ENCODE results near the gene VPS39.

The VPS39 gene

DNA sequence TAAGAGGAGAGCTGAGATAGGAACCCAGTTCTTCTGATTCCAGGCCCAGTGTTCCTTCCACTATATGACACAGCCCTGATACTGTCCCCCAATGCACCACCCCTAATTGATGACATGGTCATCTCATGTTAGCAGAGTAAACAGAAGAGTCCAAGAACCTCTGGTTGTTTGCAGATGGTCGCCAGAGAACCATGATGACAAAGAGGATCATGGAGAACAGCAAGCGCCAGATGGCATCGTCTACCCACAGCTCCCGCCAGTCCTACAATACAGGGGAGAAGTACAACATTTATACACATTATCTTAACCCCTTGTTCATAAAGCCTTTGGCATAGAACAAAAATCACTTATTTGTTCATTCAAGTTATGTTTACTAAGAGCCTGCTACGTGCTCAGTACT is 18.5 kb upstream of the VPS39 start:
- no peak overlapping the region for H3K9ac ChIP-seq (ENCODE audit: low read depth in 1 of 2, low read length in 2 of 2)
- H3K4me1 ChIP-seq (ENCODE audit: control insufficient read depth in 2 of 2, insufficient read depth in 2 of 2, low read length in 2 of 2): peaks cover 0 to 4% of the 10 kb centered on the region in 2 donors
- no peak overlapping the region for H3K4me3 ChIP-seq (ENCODE audit: low read length in 2 of 2)
- no peaks in the 10 kb centered on the region for H3K27me3 ChIP-seq (ENCODE audit: control insufficient read depth in 2 of 2, insufficient read depth in 2 of 2, low read length in 2 of 2)
- H3K36me3 ChIP-seq (ENCODE audit: control insufficient read depth in 2 of 2, insufficient read depth in 2 of 2, low read length in 2 of 2): peaks cover 63 to 70% of the 10 kb centered on the region in 2 donors
- no peaks in the 10 kb centered on the region for H3K9me3 ChIP-seq (ENCODE audit: control insufficient read depth in 2 of 2, low read length in 2 of 2)
- H3K27ac ChIP-seq (ENCODE audit: low read depth in 2 of 2, low read length in 2 of 2): no peak overlapping the region

DNA sequence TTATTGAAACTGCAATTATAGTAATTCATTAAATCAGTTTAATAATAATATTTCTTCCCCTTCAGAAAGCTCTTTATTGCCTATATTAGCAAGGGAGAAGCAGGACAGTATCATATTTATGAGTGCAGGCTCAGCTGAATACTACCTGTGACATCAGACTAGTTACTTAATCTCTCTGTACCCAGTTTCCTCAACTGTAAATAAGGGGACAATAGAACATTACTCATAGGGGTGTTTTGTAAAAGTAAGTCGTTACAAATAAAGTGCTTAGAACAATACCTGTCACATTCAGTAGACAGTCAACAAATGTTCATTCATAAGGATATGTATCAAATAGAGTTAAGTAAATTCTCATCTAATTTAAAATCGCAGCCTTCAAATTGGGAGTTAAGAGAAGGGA is 12.1 kb upstream of the VPS39 start:
- H3K36me3 ChIP-seq (ENCODE audit: control insufficient read depth in 2 of 2, insufficient read depth in 2 of 2, low read length in 2 of 2): peaks cover 67 to 69% of the 10 kb centered on the region in 2 donors
- H3K27ac ChIP-seq (ENCODE audit: low read depth in 2 of 2, low read length in 2 of 2): no peak overlapping the region
- H3K4me1 ChIP-seq (ENCODE audit: control insufficient read depth in 2 of 2, insufficient read depth in 2 of 2, low read length in 2 of 2): no peaks in the 10 kb centered on the region
- H3K27me3 ChIP-seq (ENCODE audit: control insufficient read depth in 2 of 2, insufficient read depth in 2 of 2, low read length in 2 of 2): no peaks in the 10 kb centered on the region
- H3K9ac ChIP-seq (ENCODE audit: low read depth in 1 of 2, low read length in 2 of 2): no peak overlapping the region
- no peaks in the 10 kb centered on the region for H3K9me3 ChIP-seq (ENCODE audit: control insufficient read depth in 2 of 2, low read length in 2 of 2)
- no peak overlapping the region for H3K4me3 ChIP-seq (ENCODE audit: low read length in 2 of 2)

DNA sequence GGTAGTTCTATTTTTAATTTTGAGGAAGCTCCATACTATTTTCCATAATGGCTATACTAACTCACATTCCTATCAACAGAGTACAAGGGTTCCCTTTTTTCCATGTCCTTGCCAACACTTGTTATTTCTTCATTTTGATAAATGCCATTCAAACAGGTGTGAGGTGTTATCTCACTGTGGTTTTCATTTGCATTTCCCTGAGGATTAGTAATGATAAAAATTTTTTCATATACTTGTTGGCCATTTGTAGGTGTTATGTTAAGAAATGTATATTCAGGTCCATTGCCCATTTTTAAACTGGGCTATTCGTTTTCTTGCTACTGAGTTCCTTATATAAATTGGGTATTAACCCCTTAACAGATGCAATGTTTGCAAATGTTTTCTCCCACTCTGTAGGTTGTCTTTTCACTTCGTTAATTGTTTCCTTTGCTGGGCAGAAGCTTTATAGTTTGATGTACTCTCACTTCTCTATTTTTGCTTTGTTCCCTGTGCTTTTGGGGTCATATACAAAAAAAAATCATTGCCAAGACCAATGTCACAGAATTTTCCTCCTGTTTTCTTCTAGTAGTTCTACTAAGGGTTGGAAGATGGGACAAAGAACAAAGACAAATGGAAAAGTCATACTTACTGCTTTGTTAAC is 11.0 kb upstream of the VPS39 start:
- Histone ChIP-seq H3K9me3 (ENCODE audit: control insufficient read depth in 2 of 2, low read length in 2 of 2) (no peaks in the 10 kb centered on the region), H3K27ac (ENCODE audit: low read depth in 2 of 2, low read length in 2 of 2) (no peak overlapping the region), H3K36me3 (ENCODE audit: control insufficient read depth in 2 of 2, insufficient read depth in 2 of 2, low read length in 2 of 2) (peaks cover 63 to 65% of the 10 kb centered on the region in 2 donors), H3K27me3 (ENCODE audit: control insufficient read depth in 2 of 2, insufficient read depth in 2 of 2, low read length in 2 of 2) (no peaks in the 10 kb centered on the region), H3K4me3 (ENCODE audit: low read length in 2 of 2) (no peak overlapping the region), H3K4me1 (ENCODE audit: control insufficient read depth in 2 of 2, insufficient read depth in 2 of 2, low read length in 2 of 2) (no peaks in the 10 kb centered on the region), H3K9ac (ENCODE audit: low read depth in 1 of 2, low read length in 2 of 2) (no peak overlapping the region)

DNA sequence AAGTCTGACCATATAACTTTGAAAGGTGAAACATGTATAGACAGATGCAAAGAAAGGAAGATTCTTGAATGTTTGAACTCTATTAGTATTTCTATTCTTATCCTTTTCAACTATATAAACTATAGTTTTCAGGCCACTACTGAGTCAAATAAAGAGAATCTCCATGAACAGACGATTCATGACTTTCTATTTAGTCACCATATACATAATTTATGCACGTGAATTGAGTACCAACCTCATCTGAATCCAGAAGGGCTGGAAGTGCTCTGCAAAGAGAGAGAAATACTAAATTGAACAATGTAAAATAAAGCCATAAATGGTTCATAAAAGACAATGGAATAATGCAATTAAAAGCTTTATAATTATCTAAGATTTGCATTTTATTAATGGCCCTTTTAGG is 9.5 kb upstream of the VPS39 start:
- Histone ChIP-seq H3K4me3 (ENCODE audit: low read length in 2 of 2) (no peak overlapping the region), H3K9ac (ENCODE audit: low read depth in 1 of 2, low read length in 2 of 2) (no peak overlapping the region), H3K9me3 (ENCODE audit: control insufficient read depth in 2 of 2, low read length in 2 of 2) (no peaks in the 10 kb centered on the region), H3K4me1 (ENCODE audit: control insufficient read depth in 2 of 2, insufficient read depth in 2 of 2, low read length in 2 of 2) (no peaks in the 10 kb centered on the region), H3K27me3 (ENCODE audit: control insufficient read depth in 2 of 2, insufficient read depth in 2 of 2, low read length in 2 of 2) (no peaks in the 10 kb centered on the region), H3K36me3 (ENCODE audit: control insufficient read depth in 2 of 2, insufficient read depth in 2 of 2, low read length in 2 of 2) (peaks cover 58 to 67% of the 10 kb centered on the region in 2 donors), H3K27ac (ENCODE audit: low read depth in 2 of 2, low read length in 2 of 2) (no peak overlapping the region)

DNA sequence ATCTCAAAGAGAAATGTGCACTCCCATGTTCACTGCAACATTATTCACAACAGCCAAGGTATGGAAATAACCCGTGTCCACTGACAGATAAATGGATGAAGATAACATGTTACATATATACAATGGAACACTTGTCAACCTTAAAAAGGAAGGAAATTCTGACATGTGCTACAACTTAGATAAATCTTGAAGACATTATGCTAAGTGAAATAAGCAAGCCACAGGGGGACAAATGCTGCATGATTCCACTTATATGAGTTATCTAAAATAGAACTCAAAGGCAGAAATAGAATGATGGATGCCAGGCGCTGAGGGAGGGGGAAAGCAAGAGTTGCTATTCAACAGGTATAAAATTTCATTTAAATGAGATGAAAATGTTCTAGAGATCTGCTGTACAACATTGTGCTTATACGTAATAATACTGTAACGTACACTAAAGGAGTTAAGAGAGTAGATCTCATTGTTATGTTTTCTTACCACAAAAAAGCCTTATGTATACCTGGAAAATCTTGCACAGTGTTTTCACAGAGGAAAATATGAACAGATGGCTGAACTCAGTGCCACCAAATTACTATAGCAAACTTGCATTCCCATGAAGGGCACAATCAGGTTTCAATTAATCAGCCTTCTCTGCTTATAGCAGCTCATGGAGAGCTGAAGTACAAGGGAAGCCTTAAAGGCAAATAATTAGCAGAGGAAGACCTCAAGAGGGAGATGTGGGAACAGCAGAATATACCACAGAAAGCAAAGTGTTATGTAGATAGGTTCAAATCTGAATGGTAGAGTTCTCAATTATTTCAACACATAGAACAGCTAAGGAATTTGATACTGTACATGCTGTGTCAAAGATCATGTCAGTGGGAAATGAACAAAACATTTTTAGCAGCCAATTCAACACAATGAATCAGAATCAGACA is 8.1 kb upstream of the VPS39 start:
- Histone ChIP-seq H3K27me3 (ENCODE audit: control insufficient read depth in 2 of 2, insufficient read depth in 2 of 2, low read length in 2 of 2) (no peaks in the 10 kb centered on the region), H3K36me3 (ENCODE audit: control insufficient read depth in 2 of 2, insufficient read depth in 2 of 2, low read length in 2 of 2) (peaks cover 64 to 72% of the 10 kb centered on the region in 2 donors), H3K9me3 (ENCODE audit: control insufficient read depth in 2 of 2, low read length in 2 of 2) (no peaks in the 10 kb centered on the region), H3K9ac (ENCODE audit: low read depth in 1 of 2, low read length in 2 of 2) (no peak overlapping the region), H3K27ac (ENCODE audit: low read depth in 2 of 2, low read length in 2 of 2) (no peak overlapping the region), H3K4me3 (ENCODE audit: low read length in 2 of 2) (no peak overlapping the region), H3K4me1 (ENCODE audit: control insufficient read depth in 2 of 2, insufficient read depth in 2 of 2, low read length in 2 of 2) (no peaks in the 10 kb centered on the region)

DNA sequence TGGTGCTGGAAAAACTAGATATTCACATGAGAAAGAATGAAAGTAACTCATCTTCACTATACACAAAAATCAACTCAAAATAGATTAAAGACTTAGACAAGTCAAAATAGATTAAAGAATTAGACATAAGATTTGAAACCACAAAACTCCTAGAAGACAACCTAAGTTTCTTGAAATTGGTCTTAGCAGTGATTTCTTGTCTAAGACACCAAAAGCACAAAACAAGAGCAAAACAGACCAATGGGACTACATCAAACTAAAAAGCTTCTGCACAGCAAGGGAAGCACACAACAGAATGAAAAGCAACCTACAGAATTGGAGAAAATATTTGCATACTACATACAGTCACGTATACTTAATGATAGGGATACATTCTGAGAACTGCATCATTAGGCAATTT is 6.5 kb upstream of the VPS39 start:
- Histone ChIP-seq H3K27ac (ENCODE audit: low read depth in 2 of 2, low read length in 2 of 2) (no peak overlapping the region), H3K36me3 (ENCODE audit: control insufficient read depth in 2 of 2, insufficient read depth in 2 of 2, low read length in 2 of 2) (peaks cover 68 to 69% of the 10 kb centered on the region in 2 donors), H3K27me3 (ENCODE audit: control insufficient read depth in 2 of 2, insufficient read depth in 2 of 2, low read length in 2 of 2) (no peaks in the 10 kb centered on the region), H3K4me1 (ENCODE audit: control insufficient read depth in 2 of 2, insufficient read depth in 2 of 2, low read length in 2 of 2) (no peaks in the 10 kb centered on the region), H3K4me3 (ENCODE audit: low read length in 2 of 2) (no peak overlapping the region), H3K9ac (ENCODE audit: low read depth in 1 of 2, low read length in 2 of 2) (no peak overlapping the region), H3K9me3 (ENCODE audit: control insufficient read depth in 2 of 2, low read length in 2 of 2) (no peaks in the 10 kb centered on the region)

DNA sequence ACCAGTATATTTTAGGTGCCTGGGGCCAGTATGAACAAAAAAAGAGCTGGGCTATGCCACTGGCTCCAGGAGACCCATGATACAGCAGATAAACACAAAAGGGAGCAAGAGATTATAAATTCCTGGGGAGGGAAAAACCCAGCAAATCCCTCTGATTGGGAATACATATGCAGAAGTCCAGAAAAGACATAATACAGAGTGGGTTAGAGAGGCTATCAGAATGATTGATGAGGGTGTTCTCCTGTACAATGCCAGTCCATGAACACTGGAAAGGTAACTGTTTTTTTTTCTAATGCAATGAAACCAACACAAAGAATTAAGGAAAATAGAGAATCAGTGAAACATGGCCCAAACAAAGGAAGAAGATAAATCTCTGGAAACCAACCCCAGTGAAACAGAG is 5.4 kb upstream of the VPS39 start:
- no peak overlapping the region for H3K4me3 ChIP-seq (ENCODE audit: low read length in 2 of 2)
- no peaks in the 10 kb centered on the region for H3K9me3 ChIP-seq (ENCODE audit: control insufficient read depth in 2 of 2, low read length in 2 of 2)
- no peaks in the 10 kb centered on the region for H3K4me1 ChIP-seq (ENCODE audit: control insufficient read depth in 2 of 2, insufficient read depth in 2 of 2, low read length in 2 of 2)
- H3K9ac ChIP-seq (ENCODE audit: low read depth in 1 of 2, low read length in 2 of 2): no peak overlapping the region
- H3K27ac ChIP-seq (ENCODE audit: low read depth in 2 of 2, low read length in 2 of 2): no peak overlapping the region
- no peaks in the 10 kb centered on the region for H3K27me3 ChIP-seq (ENCODE audit: control insufficient read depth in 2 of 2, insufficient read depth in 2 of 2, low read length in 2 of 2)
- peaks cover 57 to 58% of the 10 kb centered on the region in 2 donors for H3K36me3 ChIP-seq (ENCODE audit: control insufficient read depth in 2 of 2, insufficient read depth in 2 of 2, low read length in 2 of 2)

DNA sequence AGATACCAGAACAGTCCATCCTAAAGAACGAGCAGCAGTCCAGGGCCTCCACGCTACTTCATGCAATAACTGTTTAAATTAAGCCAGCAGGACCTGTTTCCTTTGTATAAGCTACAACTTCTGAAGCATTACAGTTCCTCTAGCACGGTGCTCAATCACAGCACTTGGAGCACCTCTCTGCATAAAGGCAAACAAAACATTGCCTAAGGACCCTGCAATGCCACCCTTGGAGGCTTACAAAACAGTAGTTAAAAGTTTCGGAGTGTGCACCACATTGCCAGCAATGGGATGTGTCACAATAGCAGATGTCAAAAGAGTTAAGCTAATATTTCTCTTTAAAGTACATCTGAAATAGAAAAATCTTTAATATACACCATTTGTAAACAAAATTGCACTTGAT is 2.6 kb upstream of the VPS39 start:
- Histone ChIP-seq H3K36me3 (ENCODE audit: control insufficient read depth in 2 of 2, insufficient read depth in 2 of 2, low read length in 2 of 2) (peaks cover 34 to 38% of the 10 kb centered on the region in 2 donors), H3K4me3 (ENCODE audit: low read length in 2 of 2) (no peak overlapping the region), H3K27ac (ENCODE audit: low read depth in 2 of 2, low read length in 2 of 2) (no peak overlapping the region), H3K9me3 (ENCODE audit: control insufficient read depth in 2 of 2, low read length in 2 of 2) (no peaks in the 10 kb centered on the region), H3K9ac (ENCODE audit: low read depth in 1 of 2, low read length in 2 of 2) (no peak overlapping the region), H3K4me1 (ENCODE audit: control insufficient read depth in 2 of 2, insufficient read depth in 2 of 2, low read length in 2 of 2) (peaks cover 9 to 11% of the 10 kb centered on the region in 2 donors), H3K27me3 (ENCODE audit: control insufficient read depth in 2 of 2, insufficient read depth in 2 of 2, low read length in 2 of 2) (no peaks in the 10 kb centered on the region)

DNA sequence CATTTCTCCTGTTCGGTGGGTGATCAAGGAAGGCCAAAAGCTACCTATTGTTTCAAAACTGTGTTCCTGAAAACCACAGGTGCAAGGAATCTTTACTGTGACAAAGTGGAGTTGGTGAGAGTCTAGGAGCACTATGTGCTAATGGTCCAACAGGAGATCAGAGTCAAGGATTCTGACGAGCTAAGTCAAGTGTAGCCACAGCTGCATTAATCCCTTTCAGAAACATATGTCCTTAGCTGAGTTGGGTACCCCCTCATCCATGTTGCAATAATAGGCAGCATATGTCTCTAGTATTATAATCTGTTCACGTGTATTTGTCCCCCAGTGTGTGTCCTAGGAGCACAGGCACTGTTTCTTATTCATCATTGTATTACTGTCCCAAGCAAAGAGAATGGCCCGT is 1.7 kb downstream of the VPS39 start:
- H3K9me3 ChIP-seq (ENCODE audit: control insufficient read depth in 2 of 2, low read length in 2 of 2): no peaks in the 10 kb centered on the region
- no peak overlapping the region for H3K9ac ChIP-seq (ENCODE audit: low read depth in 1 of 2, low read length in 2 of 2)

DNA sequence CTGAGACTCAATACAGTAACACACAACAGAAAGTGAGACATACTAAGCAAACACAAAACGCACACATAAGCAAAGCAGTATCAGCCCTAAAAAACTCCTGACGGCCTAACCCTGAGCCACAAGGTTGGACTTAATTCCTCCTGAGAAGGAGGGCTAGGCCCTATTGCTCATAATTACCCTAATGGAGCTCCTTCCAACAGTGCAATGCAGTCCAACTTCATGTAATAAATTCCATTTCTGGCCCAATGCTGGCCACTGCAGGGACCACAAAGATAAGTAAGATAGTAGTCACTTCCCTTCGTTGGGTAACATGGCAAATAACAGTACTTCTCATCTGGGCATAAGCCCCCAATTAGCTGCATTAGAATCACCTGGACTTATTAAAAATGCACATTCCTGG is 4.2 kb downstream of the VPS39 start:
- peaks cover 13 to 15% of the 10 kb centered on the region in 2 donors for H3K36me3 ChIP-seq (ENCODE audit: control insufficient read depth in 2 of 2, insufficient read depth in 2 of 2, low read length in 2 of 2)
- H3K27ac ChIP-seq (ENCODE audit: low read depth in 2 of 2, low read length in 2 of 2): no peak overlapping the region
- H3K4me3 ChIP-seq (ENCODE audit: low read length in 2 of 2): no peak overlapping the region
- no peaks in the 10 kb centered on the region for H3K27me3 ChIP-seq (ENCODE audit: control insufficient read depth in 2 of 2, insufficient read depth in 2 of 2, low read length in 2 of 2)
- peaks cover 9 to 11% of the 10 kb centered on the region in 2 donors for H3K4me1 ChIP-seq (ENCODE audit: control insufficient read depth in 2 of 2, insufficient read depth in 2 of 2, low read length in 2 of 2)
- H3K9ac ChIP-seq (ENCODE audit: low read depth in 1 of 2, low read length in 2 of 2): no peak overlapping the region
- H3K9me3 ChIP-seq (ENCODE audit: control insufficient read depth in 2 of 2, low read length in 2 of 2): no peaks in the 10 kb centered on the region

More for the DNA sequence above, 1.7 kb downstream of the VPS39 start:
- no peaks in the 10 kb centered on the region for H3K27me3 ChIP-seq (ENCODE audit: control insufficient read depth in 2 of 2, insufficient read depth in 2 of 2, low read length in 2 of 2)
- H3K27ac ChIP-seq (ENCODE audit: low read depth in 2 of 2, low read length in 2 of 2): no peak overlapping the region
- peaks cover 12 to 14% of the 10 kb centered on the region in 2 donors for H3K36me3 ChIP-seq (ENCODE audit: control insufficient read depth in 2 of 2, insufficient read depth in 2 of 2, low read length in 2 of 2)
- H3K4me3 ChIP-seq (ENCODE audit: low read length in 2 of 2): no peak overlapping the region
- H3K4me1 ChIP-seq (ENCODE audit: control insufficient read depth in 2 of 2, insufficient read depth in 2 of 2, low read length in 2 of 2): peaks cover 9 to 11% of the 10 kb centered on the region in 2 donors
